Kidney tubule cell (primary cell): ENCODE results near the gene STK39.

Experiments
- DNase-seq: peaks from one replicate; pipeline ENCODE4 v3.0.0-alpha.2; 2018; ENCODE audit warnings: low spot score

STK39 gene

GRCh38 chr2:168159754-168160585 lies 87.4 kb downstream of the STK39 start:
- no peak for DNase-seq

- no peak for DNase-seq
Observed at GRCh38 chr2:168158586-168158985, 88.8 kb downstream of the STK39 start.

DNA sequence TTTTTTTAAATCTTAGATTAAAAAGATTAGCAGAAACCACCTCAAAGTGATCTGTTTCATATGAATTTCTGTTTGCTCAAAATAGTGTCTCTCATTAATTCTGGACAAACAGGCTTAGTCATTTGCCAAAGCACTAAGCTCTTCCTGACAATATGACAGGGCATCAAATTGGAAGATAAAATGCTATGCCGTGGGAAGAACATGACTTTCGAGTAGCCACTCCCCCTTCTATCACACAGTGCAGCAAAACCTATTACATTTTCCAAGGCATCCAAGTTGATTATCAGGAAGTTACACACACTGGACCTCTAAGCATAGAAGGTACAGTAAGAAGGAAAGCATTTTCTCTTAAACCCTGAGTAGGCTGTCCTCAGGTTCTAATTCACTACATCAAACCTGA lies 89.5 kb downstream of the STK39 start:
- peak; percentile 7 for DNase-seq

DNA sequence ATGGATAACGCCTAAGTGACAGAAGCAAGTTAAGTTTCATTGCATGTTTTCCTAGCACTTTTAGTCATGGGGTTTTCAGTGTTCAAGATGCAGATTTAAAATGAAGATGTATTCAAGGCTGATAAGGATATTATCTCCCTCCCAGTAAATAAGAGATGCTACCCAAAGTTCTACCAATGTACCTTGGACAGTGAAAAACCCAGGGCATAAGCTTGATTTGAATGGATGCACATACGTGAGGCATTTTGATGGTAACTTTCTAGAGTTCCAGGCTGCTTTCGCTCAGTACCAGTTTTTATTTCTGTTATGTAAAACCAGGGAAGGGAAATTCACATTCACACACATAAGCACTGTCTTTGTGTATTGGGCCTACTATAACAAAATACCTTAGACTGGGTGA lies 90.3 kb downstream of the STK39 start:
- no peak for DNase-seq

DNA sequence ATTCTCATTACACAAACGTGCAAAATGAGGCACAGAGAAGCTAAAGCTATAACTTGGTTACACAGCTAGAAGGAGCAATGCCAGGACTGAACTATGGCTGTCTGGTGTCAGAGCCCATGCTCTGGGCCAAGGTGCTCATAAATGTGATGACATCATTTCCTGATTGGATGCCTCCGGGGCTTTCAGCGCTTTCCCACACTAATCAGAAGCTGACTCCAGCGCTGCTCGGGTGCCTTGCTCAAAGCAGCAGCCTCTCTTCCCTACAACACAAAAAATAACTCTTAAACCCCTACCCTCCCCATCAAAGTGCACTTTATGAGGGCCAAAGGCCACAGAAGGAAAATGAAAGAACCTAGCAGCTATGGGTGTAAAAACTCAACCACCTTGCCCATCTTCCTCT lies 90.7 kb downstream of the STK39 start:
- DNase-seq: peak; percentile 58

DNA sequence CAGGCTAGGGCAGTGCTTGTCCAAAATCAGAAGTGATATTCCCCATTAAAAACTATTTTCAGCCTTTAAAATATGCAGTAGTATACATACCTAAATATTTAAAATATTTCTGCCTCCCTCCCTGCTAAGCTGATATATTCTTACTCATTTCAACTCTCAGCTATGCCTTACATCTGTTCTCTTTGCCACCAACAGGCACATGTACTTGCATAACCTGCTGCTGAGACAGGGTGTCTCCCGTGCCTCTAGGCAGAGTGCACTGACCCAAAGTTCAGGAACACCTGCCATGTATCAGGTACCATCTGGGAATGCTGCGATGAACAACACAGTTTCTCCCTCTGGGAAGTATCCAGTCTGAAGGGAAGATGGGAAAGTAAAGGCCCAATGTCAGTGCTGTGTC lies 91.7 kb downstream of the STK39 start:
- DNase-seq: no peak

GRCh38 chr2:168155046-168155445 lies 92.3 kb downstream of the STK39 start:
- no peak for DNase-seq

DNA sequence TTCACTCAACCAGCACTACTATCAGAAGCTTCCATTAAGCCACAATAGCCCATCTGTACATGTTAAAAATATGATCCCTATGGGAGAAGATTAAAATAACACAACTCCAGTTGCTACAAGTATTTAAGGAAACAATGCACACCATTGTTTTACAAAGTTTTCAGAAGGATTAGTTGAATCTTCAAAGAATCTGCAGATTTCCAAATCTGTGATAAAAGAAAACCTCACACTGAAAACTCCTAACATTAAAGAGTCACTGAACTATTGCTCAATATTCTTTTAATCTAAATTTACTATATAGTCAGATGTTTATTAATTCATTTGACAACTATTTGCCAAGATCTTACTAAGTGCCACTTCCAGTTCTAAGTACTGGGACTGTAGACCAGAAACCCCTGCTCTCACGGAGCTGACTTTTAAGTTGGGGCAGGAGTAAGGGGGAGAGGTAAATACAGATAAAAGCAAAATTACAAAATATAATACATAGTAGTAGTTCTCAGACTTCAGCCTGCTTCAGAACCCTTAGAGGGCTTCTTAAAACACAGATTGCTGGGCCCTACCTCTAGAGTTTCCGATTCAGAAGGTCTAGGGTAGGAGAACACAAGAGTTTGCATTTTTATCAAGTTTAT lies 94.4 kb downstream of the STK39 start:
- DNase-seq: no peak

DNA sequence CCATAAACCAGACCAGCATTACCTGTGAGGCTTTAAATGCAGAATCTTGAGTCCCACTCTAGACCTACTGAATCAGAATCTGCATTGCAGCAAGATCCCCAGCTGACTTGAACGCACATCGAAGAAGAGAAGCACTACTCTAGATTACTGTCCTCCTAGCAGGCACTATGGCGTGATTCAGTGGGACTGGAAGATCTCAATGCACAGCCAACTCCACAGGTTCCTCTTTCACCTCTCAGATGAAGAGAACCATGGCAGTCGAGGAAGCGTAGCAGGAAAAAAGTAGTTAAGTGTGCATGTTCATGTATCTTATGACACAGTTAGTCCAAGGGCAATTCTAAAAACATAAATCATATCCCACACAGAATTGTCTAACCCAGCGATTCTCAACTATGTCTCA lies 97.4 kb downstream of the STK39 start:
- DNase-seq: no peak

DNA sequence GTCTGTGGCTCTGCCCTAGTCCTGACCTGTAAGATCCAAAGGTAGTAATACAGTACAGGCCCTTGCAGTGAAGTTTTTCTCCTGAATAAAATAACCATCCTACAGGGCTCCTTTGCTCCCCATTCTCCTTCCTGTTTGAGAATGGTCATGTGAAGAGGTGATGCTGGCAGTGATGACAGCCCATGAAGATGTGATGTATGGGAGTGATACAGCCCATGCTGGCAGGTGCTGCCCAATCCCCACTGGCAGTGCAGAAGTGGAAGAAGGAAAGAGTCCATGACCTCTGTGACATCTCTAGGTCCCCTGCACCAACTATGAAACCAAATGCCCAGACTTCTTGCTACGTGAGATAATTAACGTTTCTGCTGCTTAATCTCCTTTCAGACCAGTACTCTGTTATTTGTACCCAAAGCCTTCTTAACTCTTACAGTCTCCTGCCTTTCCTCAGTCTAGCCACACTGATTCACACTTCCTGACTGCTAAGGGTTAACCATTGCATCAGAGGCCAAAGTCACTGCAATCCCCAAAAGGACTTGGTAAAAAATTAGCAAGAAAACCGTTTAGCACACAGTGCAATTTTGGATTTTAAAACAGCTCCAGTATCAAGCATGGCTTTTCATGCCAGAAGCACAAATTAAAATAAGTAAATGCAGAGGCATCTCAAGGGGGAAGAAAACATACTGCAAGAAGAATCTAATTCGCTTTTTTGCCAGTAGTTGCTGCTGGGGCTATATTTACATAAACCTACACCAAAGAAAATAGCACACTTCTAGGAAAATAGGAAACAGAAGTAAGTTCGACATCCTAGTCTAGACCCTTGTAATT lies 98.0 kb downstream of the STK39 start:
- DNase-seq: peak; percentile 25

DNA sequence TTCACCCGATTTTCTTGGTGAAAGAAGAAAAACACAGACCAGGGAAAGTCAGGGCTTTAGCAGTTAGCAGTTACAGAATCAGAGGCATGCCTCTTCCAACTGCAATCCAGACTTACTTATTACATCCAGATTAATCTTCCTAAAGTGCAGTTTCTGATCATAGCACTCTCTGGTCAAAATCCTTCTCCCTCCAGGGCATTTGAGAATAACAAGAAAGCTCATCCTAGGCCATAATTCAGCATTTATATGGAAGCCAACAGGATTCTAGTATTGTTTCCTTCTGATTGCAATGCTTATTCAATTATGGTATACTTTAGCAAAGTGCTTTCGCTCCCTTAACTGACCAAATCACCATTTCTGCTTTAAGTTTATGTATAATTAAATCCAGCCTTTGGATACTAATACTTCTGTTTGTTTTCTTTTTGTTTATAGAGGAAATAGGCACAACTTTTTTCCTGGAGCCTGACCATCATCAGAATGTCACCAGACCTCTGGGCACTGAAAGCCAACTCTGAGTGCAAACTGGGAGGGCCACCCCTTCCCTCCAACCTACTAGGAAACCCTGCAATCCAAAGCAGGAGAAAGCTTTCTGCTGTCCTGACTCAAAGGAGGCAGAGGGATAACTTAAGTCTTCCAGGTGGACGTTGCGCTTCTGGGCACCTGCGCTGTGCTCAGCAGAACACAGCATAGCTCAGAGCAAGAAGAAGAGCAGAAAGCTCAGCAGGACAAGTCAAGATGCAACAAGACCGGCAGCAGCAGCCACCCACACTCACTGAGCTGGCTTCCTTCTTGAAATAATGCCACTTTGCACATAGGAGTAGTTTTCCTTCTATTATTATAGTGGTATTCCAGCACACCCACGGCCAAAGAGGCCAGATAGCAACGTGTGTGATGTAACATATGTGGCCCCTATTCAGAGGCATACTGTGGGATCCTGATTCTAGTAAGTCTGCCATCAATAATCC lies 99.3 kb downstream of the STK39 start:
- no peak for DNase-seq

DNA sequence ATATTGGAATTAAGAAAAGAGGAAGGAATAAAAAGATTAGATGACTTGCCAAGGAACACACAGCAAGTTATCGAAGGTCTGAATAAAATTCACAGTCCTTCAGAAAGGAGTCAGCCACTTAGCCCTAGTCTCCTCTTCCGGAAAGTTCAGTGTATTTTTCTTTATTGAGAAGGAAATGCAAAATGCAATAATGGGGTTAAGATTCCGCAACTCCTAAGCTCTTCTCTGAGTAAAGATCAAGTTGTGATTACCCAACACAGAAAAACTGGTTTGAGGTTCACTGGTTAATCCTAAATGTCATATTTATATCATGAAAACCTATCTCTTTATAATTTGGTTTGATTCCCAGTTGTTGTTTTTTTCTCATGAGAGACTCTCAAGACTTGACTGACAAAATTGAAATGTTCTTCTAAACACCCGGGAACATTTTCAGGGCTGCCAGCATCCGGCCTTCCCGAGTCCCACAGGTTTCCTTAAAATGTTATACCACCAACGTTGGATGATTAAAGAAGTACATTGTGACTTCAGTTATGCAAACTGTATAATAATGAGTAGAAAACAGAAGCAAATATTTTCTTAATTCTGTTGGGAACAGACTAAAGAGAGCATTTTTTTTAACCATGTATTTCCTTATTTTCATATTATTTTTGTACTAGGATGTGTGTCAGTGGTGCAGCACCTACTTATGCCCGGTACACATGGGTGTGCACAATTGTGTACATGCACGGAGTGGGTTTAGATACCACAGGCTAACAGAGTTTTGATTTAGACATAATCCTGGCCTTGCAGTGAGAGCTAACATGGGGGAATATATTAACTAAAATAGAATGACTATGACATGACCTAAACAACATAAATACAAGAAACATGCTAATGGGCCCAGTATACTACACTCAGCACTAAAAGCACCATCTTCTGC lies 100.2 kb downstream of the STK39 start:
- DNase-seq: no peak

- DNase-seq: no peak
Observed at GRCh38 chr2:168145426-168146310, 101.7 kb downstream of the STK39 start.

DNA sequence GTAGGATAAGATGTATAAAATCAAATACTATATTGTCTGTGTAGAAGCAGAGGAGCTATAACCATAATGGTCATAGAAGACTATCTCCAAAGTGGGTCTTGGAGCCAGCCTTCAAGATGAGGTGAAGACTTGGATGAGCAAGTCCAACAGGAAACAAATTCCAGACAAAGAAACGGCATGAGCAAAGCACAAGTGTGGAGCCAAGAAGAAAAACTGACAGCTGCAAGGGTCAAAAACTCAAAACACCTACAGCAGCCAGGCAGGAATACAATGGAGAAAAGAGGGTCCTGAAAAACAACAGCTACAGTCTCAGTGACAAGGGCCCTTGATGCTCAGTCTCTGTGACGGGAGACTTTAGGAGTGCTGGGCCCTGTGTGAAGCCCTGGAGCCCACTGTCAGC lies 102.4 kb downstream of the STK39 start:
- no peak for DNase-seq

DNA sequence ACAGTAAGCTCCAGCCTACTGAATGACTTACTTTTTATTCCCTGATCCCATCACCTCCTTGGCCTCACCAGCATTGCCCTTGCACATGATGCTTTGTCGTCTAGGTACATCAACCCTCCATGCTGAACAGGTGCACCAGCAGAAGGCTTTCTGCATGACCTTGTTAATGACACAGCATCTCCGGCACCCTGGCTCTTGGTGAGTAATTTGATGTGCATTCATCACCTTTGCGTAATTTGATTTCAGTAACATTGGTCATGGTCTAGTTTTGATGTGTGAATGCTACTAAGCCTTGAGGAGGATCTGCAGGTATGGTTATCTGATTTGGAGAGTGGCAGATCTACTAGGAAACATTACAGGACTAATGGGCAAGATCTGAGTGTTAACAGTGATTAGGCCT lies 103.6 kb downstream of the STK39 start:
- peak; percentile 17 for DNase-seq

- DNase-seq: no peak
Observed at GRCh38 chr2:168140892-168141291, 106.5 kb downstream of the STK39 start.

GRCh38 chr2:168139852-168140251 lies 107.5 kb downstream of the STK39 start:
- no peak for DNase-seq

DNA sequence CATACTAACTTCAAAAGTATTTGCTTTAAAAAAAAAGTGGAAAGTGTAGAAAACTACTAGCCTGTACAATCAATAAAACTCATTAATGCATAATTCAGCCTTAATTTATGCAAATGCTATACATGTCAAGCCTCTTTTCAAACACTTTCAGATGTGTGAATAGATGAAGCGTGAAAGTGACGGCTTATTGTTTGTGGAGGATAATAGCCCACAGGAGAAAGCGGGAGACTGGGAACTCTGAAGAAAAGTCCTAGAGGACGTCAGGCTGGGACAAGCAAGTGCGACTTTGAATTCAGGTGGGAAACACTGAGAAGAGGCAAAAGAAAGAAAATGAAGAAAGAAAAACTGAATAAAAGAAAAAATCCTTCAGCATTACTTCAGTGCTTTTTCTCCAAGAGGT lies 108.5 kb downstream of the STK39 start:
- no peak for DNase-seq

DNA sequence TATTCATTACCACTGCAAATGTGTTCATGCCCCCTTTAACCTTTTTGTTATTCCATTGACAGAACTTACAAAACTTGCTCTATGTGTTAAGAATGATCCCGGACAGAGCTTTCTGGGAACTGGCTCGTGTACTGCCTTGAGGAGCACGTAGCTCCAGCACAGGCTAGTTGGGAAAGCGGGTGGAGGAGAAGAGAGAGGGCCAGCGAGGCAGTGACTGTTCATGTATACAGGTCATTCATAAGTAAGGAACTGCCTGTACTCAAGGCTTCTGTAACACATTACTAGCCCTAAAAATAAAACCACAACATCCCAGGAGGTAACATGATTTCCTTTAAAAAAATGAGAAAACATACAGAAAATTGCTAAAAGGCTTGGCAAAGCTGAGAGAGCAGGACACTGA lies 109.0 kb downstream of the STK39 start:
- peak; percentile 42 for DNase-seq
